Lung (tissue), 12 donors: Measurements from ENCODE around the gene CPLX1. TPM values are rescaled to one million over a fixed set of nuclear protein-coding genes. Genes with fewer than 3 reads are reported as not detected.

Source experiments
- ATAC-seq: fragments of 200-7000 bp; cut with Tn5 transposase; one replicate; pipeline ENCODE4 v1.9.1; 2020; ENCODE audit warnings: moderate number of reproducible peaks; ENCODE audit not compliant: insufficient read depth, low FRiP score
- DNase-seq, 3 donors: peaks; one replicate each; pipeline ENCODE4 v3.0.0-alpha.2; 2013 to 2017
- H3K27ac ChIP-seq, 2 donors: one replicate each; pipeline ENCODE4 v1.5.1; 2013; ENCODE audit warnings: mild to moderate bottlenecking in 2 of 2, moderate library complexity in 2 of 2, control low read depth in 1 of 2, inconsistent platforms in 1 of 2, low read depth in 1 of 2, low read length in 1 of 2
- H3K27me3 ChIP-seq, 3 donors: one replicate each; pipeline ENCODE4 v1.5.1; 2013; ENCODE audit warnings: low read length in 2 of 3; ENCODE audit not compliant: control insufficient read depth in 3 of 3, insufficient read depth in 3 of 3
- H3K36me3 ChIP-seq, 4 donors: one replicate each; pipeline ENCODE4 v1.5.1; 2013; ENCODE audit warnings: low read length in 4 of 4, mild to moderate bottlenecking in 1 of 4, moderate library complexity in 1 of 4; ENCODE audit not compliant: control insufficient read depth in 4 of 4, insufficient read depth in 4 of 4
- H3K4me1 ChIP-seq, 5 donors: one replicate each; pipeline ENCODE4 v1.5.1; 2013; ENCODE audit warnings: low read length in 5 of 5, mild to moderate bottlenecking in 2 of 5, moderate library complexity in 1 of 5; ENCODE audit not compliant: control insufficient read depth in 5 of 5, insufficient read depth in 5 of 5
- H3K4me3 ChIP-seq: one replicate; pipeline ENCODE4 v1.5.1; 2013; ENCODE audit warnings: mild to moderate bottlenecking, control low read depth, moderate library complexity
- H3K9ac ChIP-seq, 2 donors: one replicate each; pipeline ENCODE4 v1.5.1; 2013; ENCODE audit warnings: low read length in 2 of 2, control low read depth in 1 of 2; ENCODE audit not compliant: insufficient read depth in 1 of 2
- H3K9me3 ChIP-seq, 4 donors: one replicate each; pipeline ENCODE4 v1.5.1; 2013; ENCODE audit warnings: low read length in 3 of 4, mild to moderate bottlenecking in 1 of 4, moderate library complexity in 1 of 4; ENCODE audit not compliant: control insufficient read depth in 4 of 4, insufficient read depth in 3 of 4
- WGBS, 2 donors: extraction: QIAGEN DNeasy Blood & Tissue Kit; methylation state at CpG; one replicate each; pipeline ENCODE4 v1.1.7; 2013; 5-methylcytosine and 5-hydroxymethylcytosine counted together
- polyA plus RNA-seq, 2 donors: library from polyadenylated mRNA; stranded (reverse); fragments of 200-250 nt; gene quantifications; one replicate each; pipeline ENCODE4 v1.2.1, GENCODE V29; 2013
- total RNA-seq, 2 donors: library from RNA; depleted of rRNA in 1 of 2; stranded (reverse); fragments of >200 nt in 1 of 2; gene quantifications; one replicate each; pipeline ENCODE4 v1.2.1, GENCODE V29; 2014 to 2021
- TF ChIP-seq, protein P1 (sequence below): IDR thresholded peaks from 2 replicates; pipeline ENCODE4 v1.5.1; 2012; ENCODE audit warnings: mild to moderate bottlenecking; ENCODE audit errors: control extremely low read depth, extremely low read depth
- donor health status: control.
- donor health status: control.
- donor health status: Bipolar disorder and iron deficiency.
- donor health status: healthy.
- donor health status: DM: yes; HTN: yes; CAD: no.

Gene CPLX1
- total and polyA plus RNA-seq, 4 donors = 1.1 to 3.9 (median 2.1) TPM

DNA sequence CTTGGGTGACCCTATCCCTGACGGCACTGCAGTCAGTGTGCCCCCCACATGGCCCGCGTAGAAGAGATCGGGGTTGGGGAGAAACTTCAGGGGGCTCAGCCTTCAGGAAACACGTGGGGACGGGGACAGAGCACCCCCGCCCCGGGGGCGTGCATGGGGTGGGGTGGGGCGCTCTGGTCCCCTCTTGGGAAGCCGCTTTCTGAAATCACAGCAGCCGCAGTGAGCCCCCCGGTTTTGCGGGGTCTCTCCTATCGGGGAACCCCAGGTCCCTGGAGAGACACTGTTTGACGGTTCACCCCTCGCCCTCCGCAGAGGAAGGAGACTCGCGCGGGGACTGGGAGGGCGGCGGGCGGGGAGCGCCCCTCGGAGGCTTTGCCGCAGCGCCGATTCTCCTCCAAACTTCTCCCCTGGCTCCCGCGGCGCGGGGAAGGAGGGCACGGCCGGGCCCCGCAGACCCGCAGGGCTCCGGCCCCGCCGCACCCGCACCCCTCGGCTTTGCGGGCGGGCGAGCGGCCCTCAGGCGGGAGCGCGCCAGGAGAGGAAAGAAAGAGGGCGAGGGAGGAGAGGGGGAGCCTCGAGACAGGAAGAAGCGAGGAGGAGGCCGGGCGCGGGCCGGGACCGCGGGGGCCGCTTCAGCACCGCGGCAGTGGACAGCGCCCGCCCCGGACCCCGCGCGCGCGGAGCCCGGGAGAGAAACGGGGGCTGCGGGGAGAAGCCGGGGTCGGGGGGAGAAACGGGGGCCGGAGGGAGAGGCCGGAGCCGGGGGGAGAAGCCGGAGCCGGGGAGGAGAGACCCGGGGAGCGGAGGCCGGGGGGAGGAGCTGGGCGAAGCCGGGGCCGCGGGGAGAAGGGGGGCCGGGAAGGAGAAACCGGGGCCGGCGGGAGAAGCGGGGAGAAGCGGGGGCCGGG is 612 bp downstream of the CPLX1 start:
- ATAC-seq = no peak
- no peak overlapping the region for H3K27ac ChIP-seq
- no peak overlapping the region for H3K4me3 ChIP-seq
- H3K4me1 ChIP-seq = peaks cover 0 to 8% (median 0%) of the 10 kb centered on the region in 5 donors
- H3K9ac ChIP-seq = no peak overlapping the region
- H3K9me3 ChIP-seq = peaks cover 0 to 5% (median 0%) of the 10 kb centered on the region in 4 donors
- H3K36me3 ChIP-seq = no peaks in the 10 kb centered on the region
- TF ChIP-seq, protein P1, sequence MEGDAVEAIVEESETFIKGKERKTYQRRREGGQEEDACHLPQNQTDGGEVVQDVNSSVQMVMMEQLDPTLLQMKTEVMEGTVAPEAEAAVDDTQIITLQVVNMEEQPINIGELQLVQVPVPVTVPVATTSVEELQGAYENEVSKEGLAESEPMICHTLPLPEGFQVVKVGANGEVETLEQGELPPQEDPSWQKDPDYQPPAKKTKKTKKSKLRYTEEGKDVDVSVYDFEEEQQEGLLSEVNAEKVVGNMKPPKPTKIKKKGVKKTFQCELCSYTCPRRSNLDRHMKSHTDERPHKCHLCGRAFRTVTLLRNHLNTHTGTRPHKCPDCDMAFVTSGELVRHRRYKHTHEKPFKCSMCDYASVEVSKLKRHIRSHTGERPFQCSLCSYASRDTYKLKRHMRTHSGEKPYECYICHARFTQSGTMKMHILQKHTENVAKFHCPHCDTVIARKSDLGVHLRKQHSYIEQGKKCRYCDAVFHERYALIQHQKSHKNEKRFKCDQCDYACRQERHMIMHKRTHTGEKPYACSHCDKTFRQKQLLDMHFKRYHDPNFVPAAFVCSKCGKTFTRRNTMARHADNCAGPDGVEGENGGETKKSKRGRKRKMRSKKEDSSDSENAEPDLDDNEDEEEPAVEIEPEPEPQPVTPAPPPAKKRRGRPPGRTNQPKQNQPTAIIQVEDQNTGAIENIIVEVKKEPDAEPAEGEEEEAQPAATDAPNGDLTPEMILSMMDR = no peak
- H3K27me3 ChIP-seq = peaks cover 0 to 60% (median 23%) of the 10 kb centered on the region in 3 donors
- 7% methylated on average over 69 to 94 of the region's 94 CpGs for WGBS, 2 donors
- peak; percentile 48 to 61 (median 55) for DNase-seq

DNA sequence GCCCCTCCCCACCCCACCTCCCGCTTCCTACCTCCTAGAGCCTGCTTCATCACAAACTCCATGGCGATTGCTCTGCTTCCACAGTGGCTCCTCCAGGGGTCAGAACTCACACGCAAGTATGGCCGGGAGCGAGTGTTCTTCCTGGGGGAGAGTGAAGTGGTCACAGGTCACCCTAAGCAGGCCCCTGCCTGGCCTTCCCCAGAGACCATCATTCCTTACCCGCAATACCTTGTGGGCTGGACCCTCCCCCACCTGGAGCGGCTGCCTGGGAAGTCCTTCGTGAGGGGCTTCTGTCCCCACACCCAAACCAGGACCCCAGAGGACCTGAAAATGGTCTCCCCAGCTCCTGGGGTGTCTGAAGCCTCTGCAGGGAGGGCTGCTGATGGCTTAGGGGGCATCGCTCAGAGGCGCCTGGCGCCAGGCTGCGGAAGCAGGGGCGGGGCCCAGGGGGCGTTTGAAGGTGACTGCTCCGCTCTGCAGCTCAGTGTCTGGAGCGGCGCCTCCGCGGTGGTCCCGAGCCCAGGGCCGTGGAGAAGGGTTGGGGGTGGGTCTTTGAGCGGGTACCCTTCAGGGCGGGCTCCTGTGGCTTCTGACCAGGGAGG is 1.4 kb downstream of the CPLX1 start:
- H3K27ac ChIP-seq = no peak overlapping the region
- H3K4me1 ChIP-seq = peaks cover 0 to 8% (median 0%) of the 10 kb centered on the region in 5 donors
- H3K9ac ChIP-seq = no peak overlapping the region
- no peak for DNase-seq
- TF ChIP-seq, protein P1 = no peak
- H3K4me3 ChIP-seq = no peak overlapping the region
- peaks cover 0 to 58% (median 23%) of the 10 kb centered on the region in 3 donors for H3K27me3 ChIP-seq
- WGBS, 2 donors = 9 to 10% methylated on average over 23 of the region's 23 CpGs
- no peaks in the 10 kb centered on the region for H3K36me3 ChIP-seq
- peaks cover 0 to 11% (median 0%) of the 10 kb centered on the region in 4 donors for H3K9me3 ChIP-seq
- no peak for ATAC-seq

DNA sequence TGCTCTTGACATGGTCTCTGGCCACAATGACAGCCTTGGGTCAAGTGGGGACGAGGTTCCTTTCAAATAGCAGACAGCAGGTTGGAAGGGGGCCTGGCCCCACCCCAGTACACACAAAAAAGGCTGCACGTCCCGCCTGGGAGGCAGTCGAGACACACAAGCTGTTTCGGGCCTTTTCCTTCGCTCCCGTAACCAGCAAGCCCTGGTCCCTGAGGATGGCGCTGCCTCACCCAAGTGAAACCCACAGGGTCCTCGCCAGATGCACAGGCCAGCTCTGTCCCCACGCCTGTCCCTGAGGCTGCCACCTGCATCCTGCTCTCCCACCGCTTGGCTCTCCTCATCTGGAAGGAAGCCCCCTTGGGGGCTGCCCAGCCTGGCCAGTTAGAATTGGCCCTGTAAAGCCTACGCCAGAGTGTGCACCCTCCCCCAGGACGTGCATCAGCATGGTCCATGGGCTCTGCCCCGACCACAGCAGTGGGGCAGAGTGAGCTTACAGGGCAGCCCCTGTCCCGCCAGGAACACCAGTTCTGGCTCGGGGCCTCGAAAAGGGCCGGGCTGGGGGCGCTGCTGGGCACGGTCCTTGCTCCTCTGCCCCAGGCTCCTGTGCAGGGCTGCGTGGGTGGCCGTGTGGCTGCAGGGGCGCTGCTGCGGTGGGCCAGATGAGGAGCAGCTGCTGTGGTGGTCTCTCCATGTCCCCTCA is 2.0 kb downstream of the CPLX1 start:
- Histone ChIP-seq H3K9ac (no peak overlapping the region), H3K27me3 (peaks cover 0 to 55% (median 23%) of the 10 kb centered on the region in 3 donors), H3K4me1 (peaks cover 0 to 8% (median 0%) of the 10 kb centered on the region in 5 donors), H3K36me3 (no peaks in the 10 kb centered on the region), H3K9me3 (peaks cover 0 to 11% (median 0%) of the 10 kb centered on the region in 4 donors), H3K27ac (no peak overlapping the region), H3K4me3 (no peak overlapping the region)
- DNase-seq (no peak), ATAC-seq (no peak)
- WGBS, 2 donors = 41 to 47% methylated on average over 24 of the region's 24 CpGs
- TF ChIP-seq, protein P1 = no peak
